ENCODE results near the gene SWSAP1. TPM values are rescaled to one million over a fixed set of nuclear protein-coding genes. Genes with fewer than 3 reads are reported as not detected.

SWSAP1 gene
- total and polyA plus RNA-seq, 2 of the 4 experiments (the other 2 are of a cell fraction), result 0.36 to 1.6 TPM

- POLR2A ChIA-PET (ENCODE audit: unreplicated experiment), result no interaction called here
- peak overlapping the region; percentile 52 for H2AK9ac ChIP-seq (replicated peaks; ENCODE audit: low read depth, low read length, poor library complexity)
- intact Hi-C loops (cut with micrococcal nuclease), result no loop called here
These were observed 31.6 kb downstream of the SWSAP1 start for GRCh38 chr19:11405846-11406643.

More at GRCh38 chr19:11405846-11406643, 31.6 kb downstream of the SWSAP1 start:
- Histone ChIP-seq H2BK5ac (ENCODE audit: low read depth, low read length, poor library complexity, severe bottlenecking) (no peak overlapping the region), H4K20me1 (ENCODE audit: insufficient read depth, low read length) (no peaks in the 10 kb centered on the region; the same call in 1 of the 2 replicates), H3K36me3 (ENCODE audit: control insufficient read depth, insufficient read depth, low read length) (no peaks in the 10 kb centered on the region), H2BK20ac (ENCODE audit: low read depth, low read length) (no peak overlapping the region), H3K79me1 (ENCODE audit: low read depth in 1 of 2, low read length in 2 of 2) (no peaks in the 10 kb centered on the region), H3K56ac (ENCODE audit: extremely low read depth, insufficient read depth, low read length) (no peak overlapping the region), H2AK5ac (ENCODE audit: low read depth, low read length) (no peak overlapping the region), H2AFZ (replicated peaks; ENCODE audit: low read length, poor library complexity) (peak overlapping the region; percentile 65), H4K91ac (ENCODE audit: insufficient read depth, low read depth, low read length) (no peak overlapping the region), H3K4me1 (ENCODE audit: control insufficient read depth, insufficient read depth, low read length) (no peaks in the 10 kb centered on the region), H3K4ac (ENCODE audit: low read depth, low read length) (no peak overlapping the region), H3K4me2 (ENCODE audit: low read depth, low read length) (no peak overlapping the region), H3K9me1 (ENCODE audit: insufficient read depth, low read length) (no peaks in the 10 kb centered on the region), H3K23ac (ENCODE audit: low read depth, low read length) (no peak overlapping the region), H3K9me3 (ENCODE audit: control insufficient read depth, insufficient read depth, low read length) (no peaks in the 10 kb centered on the region), H2BK15ac (ENCODE audit: low read depth, low read length) (no peak overlapping the region), H4K5ac (ENCODE audit: low read depth, low read length) (no peak overlapping the region), H3K14ac (replicated peaks; ENCODE audit: low read depth, low read length) (no peak overlapping the region), H3K27me3 (ENCODE audit: control insufficient read depth, insufficient read depth, low read length) (peaks cover 2% of the 10 kb centered on the region), H3K27ac (ENCODE audit: insufficient read depth, low read length) (no peak overlapping the region), H3K4me3 (ENCODE audit: insufficient read depth, low read depth, low read length) (no peak overlapping the region), H2BK120ac (ENCODE audit: low read depth, low read length) (no peak overlapping the region), H3K9ac (ENCODE audit: low read depth, low read length) (no peak overlapping the region), H3K18ac (ENCODE audit: low read depth, low read length) (no peak overlapping the region), H4K8ac (ENCODE audit: low read depth in 2 of 2, low read length in 2 of 2) (no peak overlapping the region)
- DNase-seq (no peak), ATAC-seq (ENCODE audit: low read depth) (peak; percentile 62)
- no TSS peak for BruUV-seq (replicated peaks)
- dilution Hi-C loops (cut with HindIII; ENCODE audit: low sequenced_read_pairs, unreplicated experiment), result no loop called here
- CTCF ChIA-PET, result interaction anchor here (0.6 to 1.1 kb wide), 3 partner anchors 16 to 25 kb away, joined by 3 to 4 read pairs (median 4); no protein-coding TSS in a partner anchor
- no peak for TF ChIP-seq USF2 (IDR thresholded peaks at IDR 0.05; ENCODE audit: low read depth, low read length)
- no peak for TF ChIP-seq BHLHE40 (IDR thresholded peaks at IDR 0.05; ENCODE audit: low read depth, low read length)
- peak; percentile 21; the same call in 1 of the 2 replicates for TF ChIP-seq RAD21 (IDR thresholded peaks at IDR 0.05; ENCODE audit: low read length)
- no peak for TF ChIP-seq RFX5 (IDR thresholded peaks at IDR 0.05; ENCODE audit: low read depth, low read length)
- TF ChIP-seq POLR2A (IDR thresholded peaks at IDR 0.05; ENCODE audit: low read depth, low read length), result no peak
- TF ChIP-seq NFE2L2 (IDR thresholded peaks at IDR 0.05; ENCODE audit: low read depth, low read length), result no peak
- no peak for TF ChIP-seq CEBPB (IDR thresholded peaks at IDR 0.05; ENCODE audit: low read depth, low read length)
- no peak for TF ChIP-seq FOS (IDR thresholded peaks at IDR 0.05; ENCODE audit: low read depth, low read length)
- TF ChIP-seq MAZ (IDR thresholded peaks at IDR 0.05; ENCODE audit: borderline replicate concordance, low read depth, low read length), result no peak
- no peak for TF ChIP-seq RCOR1 (IDR thresholded peaks at IDR 0.05; ENCODE audit: insufficient replicate concordance, low read length)
- peak; percentile 20; the same call in 1 of the 2 replicates for TF ChIP-seq SMC3 (IDR thresholded peaks at IDR 0.05; ENCODE audit: low read depth, low read length)
- TF ChIP-seq MXI1 (IDR thresholded peaks at IDR 0.05; ENCODE audit: borderline replicate concordance, low read depth, low read length), result no peak
- WGBS, 2 experiments (ENCODE audit: extremely low coverage in 2 of 2, insufficient read length in 1 of 2), result 24% methylated on average over 23 of the region's 44 CpGs; no CpG with 5 or more reads in 1 of the 2 experiments
- in situ Hi-C loops (cut with MboI; ENCODE audit: low sequenced_read_pairs), result no loop called here

All from IMR-90 (cell line).